OCI-LY3 (cell line): ENCODE measurements around the gene PTPRD.

Experiments
- CTCF ChIP-seq: fragments of 200-600, 300-600 bp; sonication (generic); IDR thresholded peaks from 2 replicates; pipeline ENCODE4 v1.5.1; 2014; ENCODE audit warnings: antibody characterized with exemption, low read length, low read depth
- EZH2phosphoT487 ChIP-seq: fragments of 200-600 bp; shearing (Covaris generic); IDR thresholded peaks from 2 replicates; pipeline ENCODE4 v1.6.1; 2018; ENCODE audit warnings: antibody characterized with exemption, mixed run types, low read depth

GRCh38 chr9:9286001-9286400 is 1326.8 kb downstream of the PTPRD start:
- no peak for TF ChIP-seq CTCF
- no peak for TF ChIP-seq EZH2phosphoT487
